Adipocyte (in vitro differentiated cells): ENCODE data around the gene MPDZ.

Source experiments
- DNase-seq: peaks from one replicate; pipeline ENCODE4 v3.0.0-alpha.2; 2015; ENCODE audit warnings: low read depth
- H3K27me3 ChIP-seq: replicated peaks from 2 replicates; pipeline ENCODE4 v1.7.0; 2013; ENCODE audit warnings: mild to moderate bottlenecking, low read length, moderate library complexity; ENCODE audit not compliant: control insufficient read depth, insufficient read depth
- H3K36me3 ChIP-seq: 2 replicates; pipeline ENCODE4 v1.7.0; 2013; ENCODE audit warnings: low read length, mild to moderate bottlenecking, moderate library complexity; ENCODE audit not compliant: control insufficient read depth, insufficient read depth, severe bottlenecking
- H3K4me1 ChIP-seq: 2 replicates; pipeline ENCODE4 v1.7.0; 2013; ENCODE audit warnings: mild to moderate bottlenecking, low read length, moderate library complexity; ENCODE audit not compliant: control insufficient read depth, insufficient read depth
- H3K4me3 ChIP-seq: 2 replicates; pipeline ENCODE4 v1.7.0; 2013; ENCODE audit warnings: mild to moderate bottlenecking, low read length, moderate library complexity
- H3K9ac ChIP-seq: 2 replicates; pipeline ENCODE4 v1.7.0; 2013; ENCODE audit warnings: mild to moderate bottlenecking, low read length, moderate library complexity
- H3K9me3 ChIP-seq: 2 replicates; pipeline ENCODE4 v1.7.0; 2013; ENCODE audit warnings: mild to moderate bottlenecking, low read length, moderate library complexity; ENCODE audit not compliant: control insufficient read depth

MPDZ gene

DNA sequence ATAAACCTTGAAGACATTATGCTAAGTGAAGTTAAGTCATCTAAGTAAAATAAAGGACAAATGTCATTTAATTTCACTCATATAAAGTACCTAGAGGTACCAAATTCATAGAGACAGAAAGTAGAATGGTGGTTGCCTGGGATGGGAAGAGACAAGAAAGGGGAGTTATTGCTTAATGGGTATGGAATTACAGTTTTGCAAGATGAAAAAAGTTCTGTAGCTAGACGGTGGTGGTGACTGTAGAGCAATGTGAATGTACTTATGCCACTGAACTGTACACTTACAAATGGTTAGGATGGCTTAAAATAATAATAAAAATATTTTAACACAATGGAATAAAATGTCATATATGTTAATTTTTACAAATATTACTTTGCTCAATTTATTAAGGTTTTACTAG is 128.0 kb downstream of the MPDZ start:
- no peak overlapping the region for H3K9ac ChIP-seq
- peak; percentile 16 for DNase-seq
- H3K4me3 ChIP-seq, result no peak overlapping the region
- H3K4me1 ChIP-seq, result no peaks in the 10 kb centered on the region
- peaks cover 28% of the 10 kb centered on the region for H3K36me3 ChIP-seq
- H3K27me3 ChIP-seq, result no peaks in the 10 kb centered on the region
- H3K9me3 ChIP-seq, result no peaks in the 10 kb centered on the region

GRCh38 chr9:13149454-13149853 is 130.0 kb downstream of the MPDZ start:
- Histone ChIP-seq H3K9me3 (no peaks in the 10 kb centered on the region), H3K9ac (no peak overlapping the region), H3K4me3 (no peak overlapping the region), H3K36me3 (peaks cover 27% of the 10 kb centered on the region), H3K4me1 (peaks cover 14% of the 10 kb centered on the region), H3K27me3 (no peaks in the 10 kb centered on the region)
- no peak for DNase-seq

- Histone ChIP-seq H3K4me3 (no peak overlapping the region), H3K4me1 (peaks cover 27% of the 10 kb centered on the region), H3K36me3 (peaks cover 20% of the 10 kb centered on the region), H3K9me3 (no peaks in the 10 kb centered on the region), H3K27me3 (no peaks in the 10 kb centered on the region), H3K9ac (no peak overlapping the region)
- no peak for DNase-seq
Measured at GRCh38 chr9:13146840-13147239, 132.7 kb downstream of the MPDZ start.

GRCh38 chr9:13145340-13145739 is 134.2 kb downstream of the MPDZ start:
- no peaks in the 10 kb centered on the region for H3K27me3 ChIP-seq
- no peak for DNase-seq
- H3K4me3 ChIP-seq, result peak overlapping the region; percentile 38
- peaks cover 20% of the 10 kb centered on the region for H3K36me3 ChIP-seq
- H3K9me3 ChIP-seq, result no peaks in the 10 kb centered on the region
- H3K9ac ChIP-seq, result no peak overlapping the region
- H3K4me1 ChIP-seq, result peaks cover 37% of the 10 kb centered on the region

GRCh38 chr9:13144166-13144775 is 135.2 kb downstream of the MPDZ start:
- Histone ChIP-seq H3K9me3 (no peaks in the 10 kb centered on the region), H3K36me3 (peaks cover 14% of the 10 kb centered on the region), H3K4me1 (peaks cover 46% of the 10 kb centered on the region), H3K4me3 (peak overlapping the region; percentile 38), H3K9ac (no peak overlapping the region), H3K27me3 (no peaks in the 10 kb centered on the region)
- no peak for DNase-seq

GRCh38 chr9:13143281-13143680 is 136.2 kb downstream of the MPDZ start:
- Histone ChIP-seq H3K4me3 (no peak overlapping the region), H3K9me3 (no peaks in the 10 kb centered on the region), H3K4me1 (peaks cover 48% of the 10 kb centered on the region), H3K9ac (no peak overlapping the region), H3K36me3 (peaks cover 12% of the 10 kb centered on the region), H3K27me3 (no peaks in the 10 kb centered on the region)
- DNase-seq, result no peak

DNA sequence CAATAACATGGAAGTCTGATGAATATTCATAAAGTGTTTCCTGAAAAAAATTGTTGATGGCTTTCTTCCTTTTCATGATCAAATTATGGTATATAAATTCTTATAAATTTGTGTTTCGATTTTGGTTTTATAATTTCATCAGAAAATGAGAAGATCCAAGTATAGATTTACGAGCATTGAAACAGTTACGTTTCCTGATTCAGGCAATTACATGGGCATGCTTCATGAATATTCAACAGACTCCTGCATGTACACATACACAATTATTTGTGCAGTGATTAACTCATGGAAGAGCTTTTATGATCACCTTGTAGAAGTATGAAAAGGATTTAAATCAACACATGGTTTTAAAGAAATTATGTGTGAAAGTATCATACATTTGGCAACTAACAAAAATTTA is 136.7 kb downstream of the MPDZ start:
- Histone ChIP-seq H3K9ac (no peak overlapping the region), H3K36me3 (peaks cover 12% of the 10 kb centered on the region), H3K27me3 (no peaks in the 10 kb centered on the region), H3K9me3 (no peaks in the 10 kb centered on the region), H3K4me1 (peaks cover 50% of the 10 kb centered on the region), H3K4me3 (no peak overlapping the region)
- DNase-seq, result no peak

DNA sequence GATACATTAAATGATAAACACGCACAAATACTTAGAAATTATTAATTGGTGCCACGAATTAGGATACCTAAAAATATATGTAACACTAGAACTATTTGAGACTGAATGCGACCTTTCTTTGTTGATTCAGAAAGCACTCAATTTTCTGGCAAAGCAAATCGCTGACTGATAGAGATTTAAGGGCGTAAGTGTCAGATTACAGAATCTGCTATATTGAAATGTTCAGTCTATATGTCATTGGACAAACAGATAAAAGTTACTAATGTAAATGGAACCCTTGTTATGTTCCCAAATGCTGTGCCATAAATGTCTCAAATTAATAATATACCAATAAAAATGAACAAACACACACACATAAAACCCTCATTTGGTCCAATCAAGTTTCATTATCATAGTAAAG is 137.9 kb downstream of the MPDZ start:
- H3K27me3 ChIP-seq, result no peaks in the 10 kb centered on the region
- DNase-seq, result no peak
- H3K9ac ChIP-seq, result no peak overlapping the region
- peaks cover 12% of the 10 kb centered on the region for H3K36me3 ChIP-seq
- H3K4me3 ChIP-seq, result no peak overlapping the region
- H3K4me1 ChIP-seq, result peaks cover 55% of the 10 kb centered on the region
- H3K9me3 ChIP-seq, result no peaks in the 10 kb centered on the region

DNA sequence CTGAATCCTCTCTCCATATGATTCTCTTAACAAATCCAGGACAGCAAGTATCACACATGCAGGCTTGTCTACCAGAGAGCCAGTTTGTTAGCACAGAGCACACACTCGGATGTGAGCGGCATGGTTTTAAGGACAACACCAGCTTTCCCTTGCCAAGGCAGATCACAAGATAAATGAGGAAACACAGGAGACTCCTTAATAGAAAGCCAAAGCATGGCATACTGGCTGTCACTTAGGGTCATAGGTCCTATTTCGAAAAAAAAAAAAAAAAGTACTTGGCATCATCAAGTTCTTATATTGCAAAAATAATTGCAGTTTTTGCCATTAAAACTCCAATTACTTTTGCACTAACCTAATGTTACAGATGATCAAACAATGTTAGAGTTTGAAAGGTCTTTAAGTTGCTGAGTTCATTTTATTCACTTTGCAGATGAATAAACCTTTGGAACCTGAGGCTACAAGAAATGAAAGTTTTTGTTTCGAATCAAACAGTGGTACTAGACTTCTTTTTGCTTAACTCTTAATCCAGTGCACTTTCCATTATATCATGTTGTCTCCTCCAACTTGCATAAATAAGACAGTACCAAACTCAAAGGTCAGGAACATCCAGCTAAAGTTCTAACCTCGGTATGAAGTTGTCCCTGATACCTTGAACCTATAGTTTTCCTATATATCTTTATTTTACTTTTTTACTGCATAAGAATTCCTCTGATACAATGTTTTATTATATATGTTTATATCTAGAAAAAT is 138.5 kb downstream of the MPDZ start:
- Histone ChIP-seq H3K4me1 (peaks cover 55% of the 10 kb centered on the region), H3K4me3 (no peak overlapping the region), H3K9ac (no peak overlapping the region), H3K36me3 (peaks cover 11% of the 10 kb centered on the region), H3K27me3 (no peaks in the 10 kb centered on the region), H3K9me3 (no peaks in the 10 kb centered on the region)
- peak; percentile 14 for DNase-seq

- Histone ChIP-seq H3K4me1 (peaks cover 43% of the 10 kb centered on the region), H3K9me3 (no peaks in the 10 kb centered on the region), H3K27me3 (no peaks in the 10 kb centered on the region), H3K9ac (peak overlapping the region; percentile 35), H3K36me3 (peaks cover 22% of the 10 kb centered on the region), H3K4me3 (peak overlapping the region; percentile 51)
- DNase-seq, result peak; percentile 89
Measured at GRCh38 chr9:13139641-13140171, 139.8 kb downstream of the MPDZ start.

GRCh38 chr9:13137426-13137825 is 142.1 kb downstream of the MPDZ start:
- Histone ChIP-seq H3K36me3 (peaks cover 43% of the 10 kb centered on the region), H3K9ac (no peak overlapping the region), H3K27me3 (no peaks in the 10 kb centered on the region), H3K4me1 (peaks cover 28% of the 10 kb centered on the region), H3K4me3 (no peak overlapping the region), H3K9me3 (no peaks in the 10 kb centered on the region)
- no peak for DNase-seq
